HFFc6 (cell line): ENCODE results near the gene RASA3. TPM values are rescaled to one million over a fixed set of nuclear protein-coding genes. Genes with fewer than 3 reads are reported as not detected.

ENCODE experiments used
- DNase-seq: peaks from one replicate; pipeline ENCODE4 v3.0.0-alpha.2; 2018
- H3K27ac Mint-ChIP-seq: 2 replicates; pipeline ENCODE4 v1.8.0; 2020; ENCODE audit warnings: mild to moderate bottlenecking, mixed read lengths
- H3K27me3 Mint-ChIP-seq: 2 replicates; pipeline ENCODE4 v1.8.0; 2021; ENCODE audit warnings: mild to moderate bottlenecking, moderate library complexity, mixed read lengths; ENCODE audit not compliant: insufficient read depth
- H3K36me3 Mint-ChIP-seq: 2 replicates; pipeline ENCODE4 v1.8.0; 2021; ENCODE audit warnings: low read depth, mixed read lengths
- H3K4me1 Mint-ChIP-seq: 2 replicates; pipeline ENCODE4 v1.8.0; 2020; ENCODE audit warnings: low read depth, mixed read lengths
- H3K4me3 Mint-ChIP-seq: 2 replicates; pipeline ENCODE4 v1.8.0; 2020; ENCODE audit warnings: mild to moderate bottlenecking, moderate library complexity, mixed read lengths
- H3K9me3 Mint-ChIP-seq: 2 replicates; pipeline ENCODE4 v1.8.0; 2020; ENCODE audit warnings: mild to moderate bottlenecking, mixed read lengths
- total RNA-seq, 6 experiments: library from RNA; stranded (reverse); fragmentation: NEBNext Ultra II Directional; extraction: Animal tissue kit (Norgen Biotek cat#: 25700); gene quantifications; 2 replicates in 1 of 6; 3 replicates in 5 of 6; pipeline ENCODE4 v1.2.3, GENCODE V29; 2021
- TF ChIP-seq, protein P1 (sequence below): fragments of 200-600 bp; sonication (generic); IDR thresholded peaks from 2 replicates; pipeline ENCODE4 v1.5.0; 2021; ENCODE audit warnings: antibody characterized with exemption, mild to moderate bottlenecking

The RASA3 gene
- total RNA-seq, 6 experiments from 2014 or later: 31.6 to 37.6 (median 33.1) TPM

- H3K4me1 Mint-ChIP-seq: peaks cover 54% of the 10 kb centered on the region
- peaks cover 6% of the 10 kb centered on the region for H3K27me3 Mint-ChIP-seq
- peak overlapping the region; percentile 95 for H3K27ac Mint-ChIP-seq
- TF ChIP-seq, protein P1, sequence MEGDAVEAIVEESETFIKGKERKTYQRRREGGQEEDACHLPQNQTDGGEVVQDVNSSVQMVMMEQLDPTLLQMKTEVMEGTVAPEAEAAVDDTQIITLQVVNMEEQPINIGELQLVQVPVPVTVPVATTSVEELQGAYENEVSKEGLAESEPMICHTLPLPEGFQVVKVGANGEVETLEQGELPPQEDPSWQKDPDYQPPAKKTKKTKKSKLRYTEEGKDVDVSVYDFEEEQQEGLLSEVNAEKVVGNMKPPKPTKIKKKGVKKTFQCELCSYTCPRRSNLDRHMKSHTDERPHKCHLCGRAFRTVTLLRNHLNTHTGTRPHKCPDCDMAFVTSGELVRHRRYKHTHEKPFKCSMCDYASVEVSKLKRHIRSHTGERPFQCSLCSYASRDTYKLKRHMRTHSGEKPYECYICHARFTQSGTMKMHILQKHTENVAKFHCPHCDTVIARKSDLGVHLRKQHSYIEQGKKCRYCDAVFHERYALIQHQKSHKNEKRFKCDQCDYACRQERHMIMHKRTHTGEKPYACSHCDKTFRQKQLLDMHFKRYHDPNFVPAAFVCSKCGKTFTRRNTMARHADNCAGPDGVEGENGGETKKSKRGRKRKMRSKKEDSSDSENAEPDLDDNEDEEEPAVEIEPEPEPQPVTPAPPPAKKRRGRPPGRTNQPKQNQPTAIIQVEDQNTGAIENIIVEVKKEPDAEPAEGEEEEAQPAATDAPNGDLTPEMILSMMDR: no peak
- DNase-seq: peak; percentile 84
- peaks cover 4% of the 10 kb centered on the region; the same call in 1 of the 2 replicates for H3K9me3 Mint-ChIP-seq
- peaks cover 38% of the 10 kb centered on the region for H3K36me3 Mint-ChIP-seq
- peak overlapping the region; percentile 76 for H3K4me3 Mint-ChIP-seq
These were observed 203.5 kb downstream of the RASA3 start for GRCh38 chr13:113928685-113929627.

Other genes with a start within 250 kb of the RASA3 start
- gene C13orf46, start 158.5 kb downstream of the RASA3 start, total RNA-seq: 1 to 10 TPM; 1.4 to 2.5 (median 2.0) TPM
- gene CFAP97D2, start 46.6 kb upstream of the RASA3 start, total RNA-seq: not detected
- 10 to 100 TPM; 73.0 to 90.1 (median 82.3) TPM for gene CDC16, start 102.3 kb upstream of the RASA3 start, total RNA-seq
- gene UPF3A, start 149.0 kb upstream of the RASA3 start, total RNA-seq: 10 to 100 TPM; 32.4 to 42.9 (median 39.8) TPM
- 10 to 100 TPM; 27.7 to 34.2 (median 28.6) TPM for gene CHAMP1, start 181.9 kb upstream of the RASA3 start, total RNA-seq